LNCaP clone FGC (cell line): ENCODE results near the gene PNMA3.

Source experiments
- DNase-seq: peaks from one replicate; pipeline ENCODE4 v3.0.0-alpha.2; 2011; ENCODE audit warnings: low read depth
- H3K4me3 ChIP-seq: 2 replicates; pipeline ENCODE4 v1.5.1; 2011; ENCODE audit warnings: mild to moderate bottlenecking, low read depth, low read length, control low read depth
- CTCF ChIP-seq: IDR thresholded peaks from 2 replicates; pipeline ENCODE4 v1.5.1; 2012; ENCODE audit warnings: mild to moderate bottlenecking; ENCODE audit not compliant: control insufficient read depth, insufficient read depth; ENCODE audit errors: extremely low read depth

Gene PNMA3

DNA sequence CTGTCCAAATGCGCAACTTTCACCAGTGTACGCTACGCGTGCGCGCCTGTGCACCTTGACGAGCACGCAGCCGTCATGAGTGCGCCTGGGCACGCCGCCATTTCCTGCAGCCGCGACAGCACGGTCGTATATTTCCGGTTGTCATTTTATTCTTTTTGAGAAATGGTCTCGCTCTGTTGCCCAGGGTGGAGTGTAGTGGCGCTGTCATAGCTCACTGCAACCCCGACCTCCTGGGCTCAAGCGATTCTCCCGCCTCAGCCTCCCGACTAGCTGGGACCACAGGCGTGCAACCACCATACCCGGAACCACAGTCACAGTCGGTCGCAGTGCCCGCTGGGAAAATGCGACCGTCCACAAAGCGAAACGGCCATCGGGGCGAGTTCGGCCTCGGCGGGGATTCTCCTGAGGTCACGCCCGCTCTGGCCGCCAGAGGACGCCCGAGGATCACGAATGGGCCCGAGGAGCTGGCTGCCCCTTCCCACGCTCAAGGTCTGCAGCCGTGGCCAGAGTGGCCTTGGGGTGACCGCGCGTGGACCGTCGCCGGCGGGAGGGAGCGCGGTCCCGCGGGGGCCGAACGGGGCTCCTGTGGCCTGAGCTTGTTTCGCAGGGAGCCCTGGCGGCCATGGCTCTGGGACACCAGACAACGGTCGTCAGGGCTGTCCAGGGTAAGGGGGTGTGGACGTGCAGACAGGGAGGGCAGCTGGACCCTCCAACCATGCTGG, 23.7 kb upstream of the PNMA3 start:
- TF ChIP-seq CTCF: peak; percentile 87
- 0 out of 2 replicates have a peak overlapping the region, but pooled peaks have one; percentile 9 for H3K4me3 ChIP-seq
- peak; percentile 1 for DNase-seq

- TF ChIP-seq CTCF: no peak
- H3K4me3 ChIP-seq: no peak overlapping the region
- DNase-seq: no peak
Measured at GRCh38 chrX:153049093-153049492, 7.2 kb upstream of the PNMA3 start.

DNA sequence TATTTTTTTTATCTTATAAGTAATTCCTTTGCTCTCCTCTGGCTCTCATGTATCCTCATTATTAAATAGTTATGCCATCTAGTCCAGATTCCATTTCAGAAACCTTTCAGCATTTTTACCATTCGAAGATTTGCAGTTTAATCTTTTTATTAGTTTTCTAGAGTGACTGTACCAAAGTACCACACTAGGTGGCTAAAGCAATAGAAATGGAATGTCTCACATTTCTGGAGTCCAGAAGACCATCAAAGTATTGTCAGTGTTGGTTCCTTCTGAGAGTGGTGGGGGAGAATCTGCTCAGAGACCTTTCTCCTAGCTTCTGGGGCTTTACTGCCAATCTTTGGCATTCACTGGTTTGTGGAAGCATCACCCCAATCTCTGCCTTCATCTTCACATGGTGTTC, 3.7 kb upstream of the PNMA3 start:
- DNase-seq: no peak
- TF ChIP-seq CTCF: no peak
- H3K4me3 ChIP-seq: no peak overlapping the region

DNA sequence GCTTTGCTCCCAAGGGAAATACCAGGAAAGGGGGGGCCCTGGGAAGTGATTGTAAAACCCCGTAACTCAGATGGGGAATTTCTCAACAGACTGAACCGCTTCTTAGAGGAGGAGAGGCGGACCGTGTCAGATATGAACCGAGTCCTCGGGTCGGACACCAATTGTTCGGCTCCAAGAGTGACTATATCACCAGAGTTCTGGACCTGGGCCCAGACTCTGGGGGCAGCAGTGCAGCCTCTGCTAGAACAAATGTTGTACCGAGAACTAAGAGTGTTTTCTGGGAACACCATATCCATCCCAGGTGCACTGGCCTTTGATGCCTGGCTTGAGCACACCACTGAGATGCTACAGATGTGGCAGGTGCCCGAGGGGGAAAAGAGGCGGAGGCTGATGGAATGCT, 1.0 kb downstream of the PNMA3 start:
- TF ChIP-seq CTCF: no peak
- DNase-seq: no peak
- no peak overlapping the region for H3K4me3 ChIP-seq

GRCh38 chrX:153059191-153060094, 3.2 kb downstream of the PNMA3 start:
- no peak overlapping the region for H3K4me3 ChIP-seq
- no peak for DNase-seq
- no peak for TF ChIP-seq CTCF

DNA sequence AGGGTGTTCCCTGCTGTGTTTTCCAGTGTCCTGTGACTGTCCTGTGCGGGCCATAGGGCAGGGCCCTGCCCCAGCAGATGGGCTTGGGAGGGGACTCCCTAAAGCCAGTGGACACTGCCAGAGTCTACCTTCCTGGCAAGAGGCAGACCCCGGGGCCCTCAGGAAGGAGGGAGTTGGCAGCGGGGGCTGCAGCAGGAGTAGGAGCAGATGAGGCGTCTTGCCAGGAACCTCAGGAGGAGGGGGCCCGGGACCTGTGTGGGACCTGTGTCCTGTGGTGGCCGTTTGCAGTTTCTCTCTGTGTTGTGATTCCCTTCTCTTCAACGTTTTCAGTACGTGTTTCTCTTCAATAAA, 3.8 kb downstream of the PNMA3 start:
- TF ChIP-seq CTCF: no peak
- no peak overlapping the region for H3K4me3 ChIP-seq
- DNase-seq: no peak
